CD4-positive, alpha-beta memory T cell (primary cell): ENCODE measurements around the gene PRKD1. TPM values are rescaled to one million over a fixed set of nuclear protein-coding genes. Genes with fewer than 3 reads are reported as not detected.

Experiments
- CTCF ChIA-PET: fragments of 350-600 bp; sonication (Branson Sonifier 250); formaldehyde crosslinking; loops from one replicate; lab custom pipeline; 2021; ENCODE audit warnings: inconsistent platforms; ENCODE audit not compliant: partially characterized antibody; lab: Charles Lee
- POLR2A ChIA-PET: fragments of 350-600 bp; sonication (Branson Sonifier 250); formaldehyde crosslinking; loops from one replicate; lab custom pipeline; 2021; ENCODE audit not compliant: partially characterized antibody; lab: Charles Lee
- DNase-seq, 5 donors: peaks; one replicate each; pipeline versions ENCODE4 v3.0.0 to v3.0.0-alpha.2; 2020 to 2022; ENCODE audit warnings: mixed read lengths in 1 of 5
- H3K27ac ChIP-seq: one replicate; pipeline ENCODE4 v1.7.0; 2013; ENCODE audit warnings: low read depth, low read length
- H3K27me3 ChIP-seq: 2 replicates; pipeline ENCODE4 v1.7.0; 2013; ENCODE audit warnings: mild to moderate bottlenecking, low read length, moderate library complexity; ENCODE audit not compliant: insufficient read depth
- H3K36me3 ChIP-seq: 2 replicates; pipeline ENCODE4 v1.7.0; 2013; ENCODE audit warnings: mild to moderate bottlenecking, low read length, moderate library complexity; ENCODE audit not compliant: insufficient read depth
- H3K4me1 ChIP-seq: 2 replicates; pipeline ENCODE4 v1.7.0; 2013; ENCODE audit warnings: mild to moderate bottlenecking, low read length, moderate library complexity; ENCODE audit not compliant: insufficient read depth
- H3K4me3 ChIP-seq, 2 donors: one replicate each; pipeline ENCODE4 v1.7.0; 2013; ENCODE audit warnings: low read length in 2 of 2, mild to moderate bottlenecking in 1 of 2
- H3K9me3 ChIP-seq, 2 donors: one replicate each; pipeline ENCODE4 v1.7.0; 2013; ENCODE audit warnings: low read length in 2 of 2, control low read depth in 1 of 2; ENCODE audit not compliant: control insufficient read depth in 1 of 2
- H3K27ac Mint-ChIP-seq, 7 donors: one replicate each; pipeline ENCODE4 v1.8.0; 2020 to 2021; ENCODE audit warnings: mixed read lengths in 7 of 7, mild to moderate bottlenecking in 6 of 7, inconsistent platforms in 3 of 7, moderate library complexity in 3 of 7
- H3K27me3 Mint-ChIP-seq, 2 donors: one replicate each; pipeline ENCODE4 v1.8.0; 2020 to 2021; ENCODE audit warnings: mixed read lengths in 2 of 2
- H3K36me3 Mint-ChIP-seq, 2 donors: one replicate each; pipeline ENCODE4 v1.8.0; 2020 to 2021; ENCODE audit warnings: mixed read lengths in 2 of 2, inconsistent platforms in 1 of 2, mild to moderate bottlenecking in 1 of 2
- H3K4me1 Mint-ChIP-seq, 4 donors: one replicate each; pipeline ENCODE4 v1.8.0; 2020 to 2021; ENCODE audit warnings: mixed read lengths in 4 of 4, mild to moderate bottlenecking in 1 of 4
- H3K4me3 Mint-ChIP-seq, 8 donors: one replicate each; pipeline ENCODE4 v1.8.0; 2020 to 2021; ENCODE audit warnings: mixed read lengths in 8 of 8, mild to moderate bottlenecking in 7 of 8, moderate library complexity in 6 of 8, inconsistent platforms in 3 of 8
- H3K9me3 Mint-ChIP-seq, 8 donors: one replicate each; pipeline ENCODE4 v1.8.0; 2020 to 2021; ENCODE audit warnings: mixed read lengths in 8 of 8, mild to moderate bottlenecking in 5 of 8, inconsistent platforms in 3 of 8, moderate library complexity in 1 of 8
- intact Hi-C: fragments of 100-400 bp; cut with micrococcal nuclease; formaldehyde crosslinking; loops from one replicate; pipeline ENCODE4 v1.15.1; 2023
- polyA plus RNA-seq, 2 donors: library from polyadenylated mRNA; unstranded; fragments of 300-500 nt; fragmentation: Illumina TruSeq; gene quantifications; one replicate each; pipeline ENCODE4 v1.2.3, GENCODE V29; 2021
- total RNA-seq, 2 experiments: library from RNA; stranded (reverse); gene quantifications; one replicate each; pipeline ENCODE4 v1.2.3, GENCODE V29; 2021

PRKD1 gene
- total and polyA plus RNA-seq, 4 experiments from 2014 or later: not detected

- Histone ChIP-seq H3K4me1 (no peaks in the 10 kb centered on the region), H3K9me3 (no peaks in the 10 kb centered on the region), H3K27ac (no peak overlapping the region), H3K27me3 (no peaks in the 10 kb centered on the region), H3K4me3 (no peak overlapping the region), H3K36me3 (no peaks in the 10 kb centered on the region)
- Mint-ChIP-seq H3K4me3 (no peak overlapping the region), H3K27ac (no peak overlapping the region), H3K4me1 (no peaks in the 10 kb centered on the region), H3K27me3 (peaks cover 2% of the 10 kb centered on the region in 2 donors), H3K36me3 (no peaks in the 10 kb centered on the region), H3K9me3 (peaks cover 0 to 6% (median 2%) of the 10 kb centered on the region in 8 donors)
- DNase-seq: no peak
- CTCF ChIA-PET: no interaction called here
- POLR2A ChIA-PET: no interaction called here
- intact Hi-C loops: no loop called here
These were observed 7.8 kb downstream of the PRKD1 start for GRCh38 chr14:29919845-29920244.

GRCh38 chr14:29918981-29919380, 8.7 kb downstream of the PRKD1 start:
- ChIA-PET CTCF (no interaction called here), POLR2A (no interaction called here)
- Mint-ChIP-seq H3K36me3 (no peaks in the 10 kb centered on the region), H3K4me3 (no peak overlapping the region), H3K9me3 (peaks cover 0 to 5% (median under 1%) of the 10 kb centered on the region in 8 donors), H3K4me1 (no peaks in the 10 kb centered on the region), H3K27me3 (peaks cover 2% of the 10 kb centered on the region in 2 donors), H3K27ac (no peak overlapping the region)
- Histone ChIP-seq H3K36me3 (no peaks in the 10 kb centered on the region), H3K27ac (no peak overlapping the region), H3K27me3 (no peaks in the 10 kb centered on the region), H3K4me1 (no peaks in the 10 kb centered on the region), H3K9me3 (no peaks in the 10 kb centered on the region), H3K4me3 (no peak overlapping the region)
- DNase-seq: no peak
- intact Hi-C loops: no loop called here

GRCh38 chr14:29913566-29913965, 14.1 kb downstream of the PRKD1 start:
- intact Hi-C loops: no loop called here

GRCh38 chr14:29911810-29912209, 15.8 kb downstream of the PRKD1 start:
- no peaks in the 10 kb centered on the region for H3K27me3 Mint-ChIP-seq
- Histone ChIP-seq H3K9me3 (no peaks in the 10 kb centered on the region), H3K27ac (no peak overlapping the region), H3K36me3 (no peaks in the 10 kb centered on the region), H3K4me3 (no peak overlapping the region), H3K27me3 (no peaks in the 10 kb centered on the region), H3K4me1 (no peaks in the 10 kb centered on the region)
- H3K9me3 Mint-ChIP-seq: peaks cover 0 to 2% (median 0%) of the 10 kb centered on the region in 8 donors
- ChIA-PET CTCF (no interaction called here), POLR2A (no interaction called here)
- H3K36me3 Mint-ChIP-seq: no peaks in the 10 kb centered on the region
- DNase-seq: no peak
- H3K27ac Mint-ChIP-seq: no peak overlapping the region
- H3K4me3 Mint-ChIP-seq: no peak overlapping the region
- no peaks in the 10 kb centered on the region for H3K4me1 Mint-ChIP-seq
- intact Hi-C loops: no loop called here

More at GRCh38 chr14:29913566-29913965, 14.1 kb downstream of the PRKD1 start:
- no peaks in the 10 kb centered on the region for H3K36me3 ChIP-seq
- H3K4me3 Mint-ChIP-seq: no peak overlapping the region
- no peak overlapping the region for H3K27ac Mint-ChIP-seq
- no peaks in the 10 kb centered on the region for H3K27me3 ChIP-seq
- ChIA-PET CTCF (no interaction called here), POLR2A (no interaction called here)
- H3K27ac ChIP-seq: no peak overlapping the region
- no peak for DNase-seq
- no peaks in the 10 kb centered on the region for H3K4me1 ChIP-seq
- H3K9me3 Mint-ChIP-seq: peaks cover 0 to 3% (median 0%) of the 10 kb centered on the region in 8 donors
- no peaks in the 10 kb centered on the region for H3K9me3 ChIP-seq
- no peak overlapping the region for H3K4me3 ChIP-seq
- H3K4me1 Mint-ChIP-seq: no peaks in the 10 kb centered on the region
- H3K27me3 Mint-ChIP-seq: no peaks in the 10 kb centered on the region
- no peaks in the 10 kb centered on the region for H3K36me3 Mint-ChIP-seq

GRCh38 chr14:29908652-29909577, 18.7 kb downstream of the PRKD1 start:
- Histone ChIP-seq H3K9me3 (no peaks in the 10 kb centered on the region), H3K4me3 (no peak overlapping the region), H3K4me1 (no peaks in the 10 kb centered on the region), H3K36me3 (no peaks in the 10 kb centered on the region), H3K27me3 (no peaks in the 10 kb centered on the region), H3K27ac (no peak overlapping the region)
- POLR2A ChIA-PET: no interaction called here
- CTCF ChIA-PET: no interaction called here
- no peaks in the 10 kb centered on the region for H3K4me1 Mint-ChIP-seq
- no peak overlapping the region for H3K27ac Mint-ChIP-seq
- peaks cover 0 to 6% (median 0%) of the 10 kb centered on the region in 8 donors for H3K9me3 Mint-ChIP-seq
- H3K4me3 Mint-ChIP-seq: no peak overlapping the region
- intact Hi-C loops: no loop called here
- no peaks in the 10 kb centered on the region for H3K27me3 Mint-ChIP-seq
- DNase-seq: no peak
- no peaks in the 10 kb centered on the region for H3K36me3 Mint-ChIP-seq

- Mint-ChIP-seq H3K27ac (no peak overlapping the region), H3K4me1 (no peaks in the 10 kb centered on the region), H3K27me3 (no peaks in the 10 kb centered on the region), H3K4me3 (no peak overlapping the region), H3K9me3 (peaks cover 0 to 6% (median 0%) of the 10 kb centered on the region in 8 donors), H3K36me3 (no peaks in the 10 kb centered on the region)
- intact Hi-C loops: no loop called here
- DNase-seq: no peak
- ChIA-PET POLR2A (no interaction called here), CTCF (no interaction called here)
- Histone ChIP-seq H3K36me3 (no peaks in the 10 kb centered on the region), H3K4me1 (no peaks in the 10 kb centered on the region), H3K4me3 (no peak overlapping the region), H3K27me3 (no peaks in the 10 kb centered on the region), H3K27ac (no peak overlapping the region), H3K9me3 (no peaks in the 10 kb centered on the region)
These were observed 21.3 kb downstream of the PRKD1 start for GRCh38 chr14:29906256-29906870.

- intact Hi-C loops: no loop called here
- Mint-ChIP-seq H3K9me3 (peaks cover 0 to 6% (median 0%) of the 10 kb centered on the region in 8 donors), H3K4me3 (no peak overlapping the region), H3K27ac (no peak overlapping the region), H3K36me3 (no peaks in the 10 kb centered on the region), H3K4me1 (no peaks in the 10 kb centered on the region), H3K27me3 (no peaks in the 10 kb centered on the region)
- H3K4me3 ChIP-seq: no peak overlapping the region
- no peaks in the 10 kb centered on the region for H3K9me3 ChIP-seq
- no peak overlapping the region for H3K27ac ChIP-seq
- H3K36me3 ChIP-seq: no peaks in the 10 kb centered on the region
- no peaks in the 10 kb centered on the region for H3K4me1 ChIP-seq
- CTCF ChIA-PET: no interaction called here
- POLR2A ChIA-PET: no interaction called here
- H3K27me3 ChIP-seq: no peaks in the 10 kb centered on the region
- no peak for DNase-seq
These were observed 22.1 kb downstream of the PRKD1 start for GRCh38 chr14:29905543-29905942.
